Measurements from ENCODE around the gene CTSZ. TPM values are rescaled to one million over a fixed set of nuclear protein-coding genes. Genes with fewer than 3 reads are reported as not detected.

CTSZ gene
- total RNA-seq, 2 donors from 2014 or later, result 93.6 to 130 TPM

GRCh38 chr20:59037386-59037785, 30.3 kb upstream of the CTSZ start:
- TF ChIP-seq POLR2A (IDR thresholded peaks at IDR 0.05), result no peak
- TF ChIP-seq CTCF (IDR thresholded peaks at IDR 0.05), result no peak
- no peak for TF ChIP-seq POLR2AphosphoS5 (IDR thresholded peaks at IDR 0.05)
- H3K36me3 ChIP-seq, result no peaks in the 10 kb centered on the region
- no peaks in the 10 kb centered on the region for H3K9me3 ChIP-seq
- no peak overlapping the region for H3K27ac ChIP-seq
- intact Hi-C loops (cut with DNase I), result no loop called here
- no peak for DNase-seq (ENCODE audit: low spot score)
- WGBS, result 90% methylated on average over 12 of the region's 12 CpGs
- H3K27me3 ChIP-seq (replicated peaks; ENCODE audit: insufficient read depth), result no peaks in the 10 kb centered on the region
- no peak overlapping the region for H3K4me3 ChIP-seq
- H3K4me1 ChIP-seq (replicated peaks), result peaks cover 4% of the 10 kb centered on the region

GRCh38 chr20:59035381-59035780, 28.3 kb upstream of the CTSZ start:
- WGBS, result 100% methylated on average over 3 of the region's 3 CpGs
- no peak overlapping the region for H3K27ac ChIP-seq
- no peak overlapping the region for H3K4me3 ChIP-seq
- H3K27me3 ChIP-seq (replicated peaks; ENCODE audit: insufficient read depth), result no peaks in the 10 kb centered on the region
- no peaks in the 10 kb centered on the region for H3K9me3 ChIP-seq
- no peak for DNase-seq (ENCODE audit: low spot score)
- TF ChIP-seq POLR2AphosphoS5 (IDR thresholded peaks at IDR 0.05), result no peak
- no peaks in the 10 kb centered on the region for H3K36me3 ChIP-seq
- H3K4me1 ChIP-seq (replicated peaks), result peaks cover 10% of the 10 kb centered on the region
- intact Hi-C loops (cut with DNase I), result no loop called here

GRCh38 chr20:59033616-59034165, 26.6 kb upstream of the CTSZ start:
- DNase-seq (ENCODE audit: low spot score), result no peak
- Histone ChIP-seq H3K4me1 (replicated peaks) (peaks cover 7% of the 10 kb centered on the region), H3K4me3 (no peak overlapping the region), H3K27me3 (replicated peaks; ENCODE audit: insufficient read depth) (no peaks in the 10 kb centered on the region), H3K36me3 (no peaks in the 10 kb centered on the region), H3K27ac (no peak overlapping the region), H3K9me3 (no peaks in the 10 kb centered on the region)
- TF ChIP-seq CTCF (IDR thresholded peaks at IDR 0.05) (no peak), POLR2AphosphoS5 (IDR thresholded peaks at IDR 0.05) (no peak), POLR2A (IDR thresholded peaks at IDR 0.05) (no peak)
- 88% methylated on average over 2 of the region's 2 CpGs for WGBS
- intact Hi-C loops (cut with DNase I), result loop anchor here (5.0 kb wide), 3 partner anchors 51 to 141 kb away; partner anchors contain the start of gene NELFCD

- TF ChIP-seq POLR2A (IDR thresholded peaks at IDR 0.05), result no peak
- TF ChIP-seq POLR2AphosphoS5 (IDR thresholded peaks at IDR 0.05), result no peak
- no peak for TF ChIP-seq CTCF (IDR thresholded peaks at IDR 0.05)
- 96% methylated on average over 1 of the region's 1 CpG for WGBS
- Histone ChIP-seq H3K27ac (peak overlapping the region; percentile 84), H3K9me3 (no peaks in the 10 kb centered on the region), H3K27me3 (replicated peaks; ENCODE audit: insufficient read depth) (no peaks in the 10 kb centered on the region), H3K4me3 (peak overlapping the region in 1 of 2 donors; percentile 66), H3K4me1 (replicated peaks) (peaks cover 7% of the 10 kb centered on the region), H3K36me3 (no peaks in the 10 kb centered on the region)
- no peak for DNase-seq (ENCODE audit: low spot score)
- intact Hi-C loops (cut with DNase I), result loop anchor here (5.0 kb wide), 3 partner anchors 51 to 141 kb away; partner anchors contain the start of gene NELFCD
These were observed 26.0 kb upstream of the CTSZ start for GRCh38 chr20:59033093-59033492.

GRCh38 chr20:59032713-59033059, 25.6 kb upstream of the CTSZ start:
- under 1% methylated on average over 13 of the region's 13 CpGs for WGBS
- Histone ChIP-seq H3K36me3 (no peaks in the 10 kb centered on the region), H3K4me3 (peak overlapping the region; percentile 66 to 68), H3K9me3 (no peaks in the 10 kb centered on the region), H3K4me1 (replicated peaks) (peaks cover 7% of the 10 kb centered on the region), H3K27me3 (replicated peaks; ENCODE audit: insufficient read depth) (no peaks in the 10 kb centered on the region), H3K27ac (peak overlapping the region; percentile 84)
- TF ChIP-seq CTCF (IDR thresholded peaks at IDR 0.05) (peak in 1 of 4 experiments; percentile 3), POLR2AphosphoS5 (IDR thresholded peaks at IDR 0.05) (no peak)
- DNase-seq (ENCODE audit: low spot score), result no peak
- intact Hi-C loops (cut with DNase I), result loop anchor here (5.0 kb wide), 3 partner anchors 50 to 140 kb away; partner anchors contain the start of gene NELFCD
